Activated CD8-positive, alpha-beta T cell treated with anti-CD3 and anti-CD28 coated beads for 36 hours (primary cell): ENCODE data around the gene THTPA. TPM values are rescaled to one million over a fixed set of nuclear protein-coding genes. Genes with fewer than 3 reads are reported as not detected.

ENCODE experiments used
- ATAC-seq: fragments of 200-7000 bp; cut with Tn5 transposase; one replicate; pipeline ENCODE4 v1.10.0; 2021; ENCODE audit warnings: mild to moderate bottlenecking, moderate library complexity
- CTCF ChIA-PET: fragments of 350-600 bp; sonication (Branson Sonifier 250); formaldehyde crosslinking; loops from one replicate; lab custom pipeline; 2021; ENCODE audit warnings: antibody characterized with exemption; lab: Charles Lee
- POLR2A ChIA-PET: fragments of 350-600 bp; sonication (Branson Sonifier 250); formaldehyde crosslinking; loops from one replicate; lab custom pipeline; 2021; ENCODE audit warnings: antibody characterized with exemption; lab: Charles Lee
- DNase-seq: peaks from one replicate; pipeline ENCODE4 v3.0.0-alpha.2; 2020
- H3K27ac Mint-ChIP-seq: one replicate; pipeline ENCODE4 v1.8.0; 2021; ENCODE audit warnings: mild to moderate bottlenecking, mixed read lengths
- H3K27me3 Mint-ChIP-seq: one replicate; pipeline ENCODE4 v1.8.0; 2021; ENCODE audit warnings: mixed read lengths
- H3K36me3 Mint-ChIP-seq: one replicate; pipeline ENCODE4 v1.8.0; 2021; ENCODE audit warnings: low read depth, mixed read lengths
- H3K4me1 Mint-ChIP-seq: one replicate; pipeline ENCODE4 v1.8.0; 2021; ENCODE audit warnings: low read depth, mixed read lengths
- H3K4me3 Mint-ChIP-seq: one replicate; pipeline ENCODE4 v1.8.0; 2021; ENCODE audit warnings: mild to moderate bottlenecking, moderate library complexity, mixed read lengths
- H3K9me3 Mint-ChIP-seq: one replicate; pipeline ENCODE4 v1.8.0; 2021; ENCODE audit warnings: mixed read lengths
- intact Hi-C: fragments of 100-400 bp; cut with micrococcal nuclease; formaldehyde crosslinking; loops from one replicate; pipeline ENCODE4 v1.10.0; 2022
- total RNA-seq, 2 experiments: library from RNA; stranded (reverse); gene quantifications; one replicate each; pipeline ENCODE4 v1.2.3, GENCODE V29; 2021
- TF ChIP-seq, protein P1 (sequence below): fragments of 200-600 bp; IDR thresholded peaks from one replicate; pipeline ENCODE4 v1.8.0; 2022; ENCODE audit warnings: antibody characterized with exemption, mild to moderate bottlenecking

Gene THTPA
- total RNA-seq, 2 experiments from 2014 or later, result 5.1 to 7.6 TPM

DNA sequence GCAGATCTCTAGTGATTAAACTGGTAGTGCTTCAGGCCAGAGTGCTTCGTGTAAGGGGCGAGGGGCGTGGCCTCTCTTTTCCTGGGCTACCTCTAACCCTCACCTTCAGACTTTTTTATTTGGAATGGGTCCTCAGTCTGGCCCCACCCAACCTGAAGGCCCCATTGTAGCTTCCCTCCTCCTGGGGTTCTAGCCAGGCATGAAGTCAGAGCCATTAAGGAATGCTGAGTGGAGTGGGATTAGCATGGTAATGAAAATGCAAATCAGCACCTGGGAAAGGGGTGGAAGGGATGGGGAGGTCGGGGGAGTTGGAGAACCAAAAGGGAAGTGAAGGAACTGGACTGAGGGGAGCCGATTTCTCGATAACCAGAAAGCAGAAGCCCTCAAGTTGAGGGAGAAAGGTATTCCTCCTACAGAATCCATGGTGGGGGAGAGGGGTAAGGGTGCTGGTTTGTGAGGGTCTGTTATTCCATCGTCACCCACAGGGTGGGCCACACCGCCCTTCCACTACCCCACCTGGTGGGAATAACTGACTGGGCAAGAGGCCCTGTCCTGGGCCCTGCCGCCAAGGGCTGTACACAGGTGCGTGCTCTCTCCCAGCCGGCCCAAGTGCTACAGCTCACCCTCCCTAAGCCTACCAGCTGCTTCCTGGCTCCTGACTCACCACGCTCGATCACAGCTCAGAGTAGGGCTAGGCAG lies 18.6 kb upstream of the THTPA start:
- intact Hi-C loops, result no loop called here
- no peaks in the 10 kb centered on the region for H3K9me3 Mint-ChIP-seq
- H3K27me3 Mint-ChIP-seq, result no peaks in the 10 kb centered on the region
- ATAC-seq (no peak), DNase-seq (no peak)
- ChIA-PET CTCF (interaction anchor here (1.1 to 8.3 kb wide), 7 partner anchors 9 to 58 kb away, joined by 3 to 78 read pairs (median 8); partner anchors contain the start of gene THTPA), POLR2A (interaction anchor here (0.9 kb wide), 1 partner anchor 68 kb away, joined by 3 read pairs; the partner anchor contains the start of gene NGDN)
- TF ChIP-seq, protein P1, sequence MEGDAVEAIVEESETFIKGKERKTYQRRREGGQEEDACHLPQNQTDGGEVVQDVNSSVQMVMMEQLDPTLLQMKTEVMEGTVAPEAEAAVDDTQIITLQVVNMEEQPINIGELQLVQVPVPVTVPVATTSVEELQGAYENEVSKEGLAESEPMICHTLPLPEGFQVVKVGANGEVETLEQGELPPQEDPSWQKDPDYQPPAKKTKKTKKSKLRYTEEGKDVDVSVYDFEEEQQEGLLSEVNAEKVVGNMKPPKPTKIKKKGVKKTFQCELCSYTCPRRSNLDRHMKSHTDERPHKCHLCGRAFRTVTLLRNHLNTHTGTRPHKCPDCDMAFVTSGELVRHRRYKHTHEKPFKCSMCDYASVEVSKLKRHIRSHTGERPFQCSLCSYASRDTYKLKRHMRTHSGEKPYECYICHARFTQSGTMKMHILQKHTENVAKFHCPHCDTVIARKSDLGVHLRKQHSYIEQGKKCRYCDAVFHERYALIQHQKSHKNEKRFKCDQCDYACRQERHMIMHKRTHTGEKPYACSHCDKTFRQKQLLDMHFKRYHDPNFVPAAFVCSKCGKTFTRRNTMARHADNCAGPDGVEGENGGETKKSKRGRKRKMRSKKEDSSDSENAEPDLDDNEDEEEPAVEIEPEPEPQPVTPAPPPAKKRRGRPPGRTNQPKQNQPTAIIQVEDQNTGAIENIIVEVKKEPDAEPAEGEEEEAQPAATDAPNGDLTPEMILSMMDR, result no peak
- H3K4me1 Mint-ChIP-seq, result no peaks in the 10 kb centered on the region
- no peaks in the 10 kb centered on the region for H3K36me3 Mint-ChIP-seq
- no peak overlapping the region for H3K4me3 Mint-ChIP-seq
- no peak overlapping the region for H3K27ac Mint-ChIP-seq

DNA sequence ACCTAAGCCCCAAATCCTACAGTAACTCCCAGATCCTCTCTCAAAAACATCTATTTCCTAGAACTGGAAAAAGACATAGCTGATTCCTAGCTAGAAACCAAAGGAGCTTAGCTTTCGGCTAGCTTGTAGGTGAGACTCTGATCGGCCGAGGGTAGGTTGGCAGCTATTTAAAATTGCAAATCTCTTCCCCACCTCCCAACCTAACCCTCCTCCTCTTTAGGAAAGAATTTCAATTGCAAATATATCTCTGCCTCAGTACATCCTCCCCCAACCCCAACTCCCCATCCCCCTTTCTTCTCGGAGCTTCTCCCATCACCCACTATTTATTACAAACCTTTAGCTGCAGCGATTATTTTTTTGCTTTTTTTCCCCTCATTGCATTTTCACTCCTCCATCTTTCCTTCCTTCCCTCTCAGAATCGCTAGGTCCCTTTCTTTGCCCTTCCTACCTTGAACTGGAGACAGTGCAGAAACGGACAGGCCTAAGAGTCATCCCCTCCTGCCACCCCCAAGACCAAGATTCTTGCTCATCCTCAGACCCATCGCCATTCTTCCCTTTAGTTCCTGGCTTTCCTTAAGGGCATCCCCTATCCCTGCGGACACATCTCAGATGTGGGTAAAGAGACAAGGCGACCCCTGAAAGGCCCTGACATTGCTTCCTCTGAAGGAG lies 17.9 kb upstream of the THTPA start:
- no peak for DNase-seq
- CTCF ChIA-PET, result interaction anchor here (1.3 to 8.3 kb wide), 10 partner anchors 10 to 212 kb away, joined by 4 to 78 read pairs (median 8); partner anchors contain the start of gene THTPA
- intact Hi-C loops, result no loop called here
- Mint-ChIP-seq H3K4me1 (no peaks in the 10 kb centered on the region), H3K27ac (no peak overlapping the region), H3K36me3 (no peaks in the 10 kb centered on the region), H3K27me3 (no peaks in the 10 kb centered on the region), H3K4me3 (no peak overlapping the region), H3K9me3 (no peaks in the 10 kb centered on the region)
- TF ChIP-seq, protein P1, result no peak
- no peak for ATAC-seq
- POLR2A ChIA-PET, result interaction anchor here (0.9 kb wide), 1 partner anchor 69 kb away, joined by 3 read pairs; the partner anchor contains the start of gene NGDN

- no peaks in the 10 kb centered on the region for H3K27me3 Mint-ChIP-seq
- no peaks in the 10 kb centered on the region for H3K36me3 Mint-ChIP-seq
- TF ChIP-seq, protein P1, result no peak
- no peaks in the 10 kb centered on the region for H3K4me1 Mint-ChIP-seq
- intact Hi-C loops, result no loop called here
- no peak overlapping the region for H3K27ac Mint-ChIP-seq
- H3K4me3 Mint-ChIP-seq, result no peak overlapping the region
- POLR2A ChIA-PET, result no interaction called here
- DNase-seq (no peak), ATAC-seq (no peak)
- CTCF ChIA-PET, result interaction anchor here (0.7 to 8.3 kb wide), 17 partner anchors 9 to 212 kb away, joined by 3 to 78 read pairs (median 5); partner anchors contain the start of genes THTPA and ZFHX2
- H3K9me3 Mint-ChIP-seq, result no peaks in the 10 kb centered on the region
Measured at GRCh38 chr14:23538785-23539184, 17.3 kb upstream of the THTPA start.

- Mint-ChIP-seq H3K36me3 (no peaks in the 10 kb centered on the region), H3K4me3 (no peak overlapping the region), H3K4me1 (no peaks in the 10 kb centered on the region), H3K27me3 (no peaks in the 10 kb centered on the region), H3K9me3 (no peaks in the 10 kb centered on the region), H3K27ac (no peak overlapping the region)
- ChIA-PET CTCF (interaction anchor here (0.7 to 8.3 kb wide), 21 partner anchors 9 to 213 kb away, joined by 3 to 78 read pairs (median 5); partner anchors contain the start of genes THTPA and ZFHX2), POLR2A (interaction anchor here (1.4 kb wide), 1 partner anchor 60 kb away, joined by 4 read pairs; no protein-coding TSS in a partner anchor)
- intact Hi-C loops, result no loop called here
- DNase-seq (peak; percentile 31), ATAC-seq (peak; percentile 92)
- TF ChIP-seq, protein P1, result peak; percentile 79
Measured at GRCh38 chr14:23539248-23540140, 16.6 kb upstream of the THTPA start.
